Measurements from ENCODE around the gene NKX2-2.

Gene NKX2-2

DNA sequence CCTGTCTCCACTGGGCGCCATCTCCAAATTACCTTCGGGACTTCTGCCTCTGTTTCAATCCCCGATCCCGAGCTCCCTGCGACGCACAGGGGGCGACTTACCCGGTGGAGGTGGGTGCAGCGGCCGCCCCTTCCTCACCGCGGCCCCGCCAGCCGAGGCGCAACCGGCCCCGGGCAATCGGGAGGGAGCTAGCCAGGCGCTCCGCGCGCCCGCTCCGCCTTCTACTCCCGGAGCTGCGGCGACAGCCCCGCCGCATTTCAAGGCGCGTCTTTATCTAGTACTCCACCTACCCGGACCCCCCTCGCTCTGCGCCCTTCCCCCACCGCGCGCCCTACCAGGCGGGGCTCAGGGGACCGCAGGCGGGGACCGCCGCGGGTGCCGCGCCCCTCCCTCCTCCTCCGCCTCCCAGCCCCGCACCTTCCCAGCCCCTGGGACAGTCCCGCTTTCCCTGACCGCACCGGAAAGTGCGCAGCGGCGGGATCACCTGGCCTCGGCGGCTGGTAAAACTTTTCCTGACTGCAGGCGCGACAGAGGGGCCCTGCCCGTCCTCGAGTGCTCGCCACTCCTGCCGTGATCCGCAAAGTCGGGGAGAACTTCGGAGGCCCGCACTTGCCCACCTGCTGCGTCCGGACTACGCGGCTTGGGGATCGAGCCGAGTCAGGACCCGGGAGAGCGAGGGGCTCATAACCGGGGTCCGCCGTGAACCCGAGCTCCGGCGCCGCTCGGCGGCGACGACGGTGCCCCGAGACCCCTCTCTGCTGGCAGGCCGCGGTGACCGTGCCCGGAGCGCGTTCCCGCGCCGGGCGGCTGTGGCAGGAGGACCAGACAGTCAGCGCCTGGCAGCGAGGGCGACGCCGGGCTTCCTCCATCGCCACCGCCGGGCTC, 8.0 kb upstream of the NKX2-2 start (continued):
- TF ChIP-seq, protein P1, sequence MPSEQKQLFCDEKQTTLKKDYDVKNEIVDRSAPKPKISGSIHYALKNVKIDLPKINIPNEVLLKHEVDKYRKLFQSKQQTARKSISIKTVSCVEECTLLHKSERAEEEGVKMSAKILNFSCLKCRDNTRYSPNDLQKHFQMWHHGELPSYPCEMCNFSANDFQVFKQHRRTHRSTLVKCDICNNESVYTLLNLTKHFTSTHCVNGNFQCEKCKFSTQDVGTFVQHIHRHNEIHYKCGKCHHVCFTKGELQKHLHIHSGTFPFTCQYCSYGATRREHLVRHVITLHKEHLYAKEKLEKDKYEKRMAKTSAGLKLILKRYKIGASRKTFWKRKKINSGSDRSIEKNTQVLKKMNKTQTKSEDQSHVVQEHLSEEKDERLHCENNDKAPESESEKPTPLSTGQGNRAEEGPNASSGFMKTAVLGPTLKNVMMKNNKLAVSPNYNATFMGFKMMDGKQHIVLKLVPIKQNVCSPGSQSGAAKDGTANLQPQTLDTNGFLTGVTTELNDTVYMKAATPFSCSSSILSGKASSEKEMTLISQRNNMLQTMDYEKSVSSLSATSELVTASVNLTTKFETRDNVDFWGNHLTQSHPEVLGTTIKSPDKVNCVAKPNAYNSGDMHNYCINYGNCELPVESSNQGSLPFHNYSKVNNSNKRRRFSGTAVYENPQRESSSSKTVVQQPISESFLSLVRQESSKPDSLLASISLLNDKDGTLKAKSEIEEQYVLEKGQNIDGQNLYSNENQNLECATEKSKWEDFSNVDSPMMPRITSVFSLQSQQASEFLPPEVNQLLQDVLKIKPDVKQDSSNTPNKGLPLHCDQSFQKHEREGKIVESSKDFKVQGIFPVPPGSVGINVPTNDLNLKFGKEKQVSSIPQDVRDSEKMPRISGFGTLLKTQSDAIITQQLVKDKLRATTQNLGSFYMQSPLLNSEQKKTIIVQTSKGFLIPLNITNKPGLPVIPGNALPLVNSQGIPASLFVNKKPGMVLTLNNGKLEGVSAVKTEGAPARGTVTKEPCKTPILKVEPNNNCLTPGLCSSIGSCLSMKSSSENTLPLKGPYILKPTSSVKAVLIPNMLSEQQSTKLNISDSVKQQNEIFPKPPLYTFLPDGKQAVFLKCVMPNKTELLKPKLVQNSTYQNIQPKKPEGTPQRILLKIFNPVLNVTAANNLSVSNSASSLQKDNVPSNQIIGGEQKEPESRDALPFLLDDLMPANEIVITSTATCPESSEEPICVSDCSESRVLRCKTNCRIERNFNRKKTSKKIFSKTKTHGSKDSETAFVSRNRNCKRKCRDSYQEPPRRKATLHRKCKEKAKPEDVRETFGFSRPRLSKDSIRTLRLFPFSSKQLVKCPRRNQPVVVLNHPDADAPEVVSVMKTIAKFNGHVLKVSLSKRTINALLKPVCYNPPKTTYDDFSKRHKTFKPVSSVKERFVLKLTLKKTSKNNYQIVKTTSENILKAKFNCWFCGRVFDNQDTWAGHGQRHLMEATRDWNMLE (tag by site-specific recombination; conservative IDR thresholded peaks at IDR 0.05; ENCODE audit: low read depth): no peak
- TF ChIP-seq ZNF341 (tag by site-specific recombination; IDR thresholded peaks at IDR 0.05; ENCODE audit: low read depth): no peak
- TF ChIP-seq RBAK (tag by site-specific recombination; IDR thresholded peaks at IDR 0.05): no peak
- no peak for TF ChIP-seq ZNF585B (tag by site-specific recombination; IDR thresholded peaks at IDR 0.05)
- TF ChIP-seq, protein P2, sequence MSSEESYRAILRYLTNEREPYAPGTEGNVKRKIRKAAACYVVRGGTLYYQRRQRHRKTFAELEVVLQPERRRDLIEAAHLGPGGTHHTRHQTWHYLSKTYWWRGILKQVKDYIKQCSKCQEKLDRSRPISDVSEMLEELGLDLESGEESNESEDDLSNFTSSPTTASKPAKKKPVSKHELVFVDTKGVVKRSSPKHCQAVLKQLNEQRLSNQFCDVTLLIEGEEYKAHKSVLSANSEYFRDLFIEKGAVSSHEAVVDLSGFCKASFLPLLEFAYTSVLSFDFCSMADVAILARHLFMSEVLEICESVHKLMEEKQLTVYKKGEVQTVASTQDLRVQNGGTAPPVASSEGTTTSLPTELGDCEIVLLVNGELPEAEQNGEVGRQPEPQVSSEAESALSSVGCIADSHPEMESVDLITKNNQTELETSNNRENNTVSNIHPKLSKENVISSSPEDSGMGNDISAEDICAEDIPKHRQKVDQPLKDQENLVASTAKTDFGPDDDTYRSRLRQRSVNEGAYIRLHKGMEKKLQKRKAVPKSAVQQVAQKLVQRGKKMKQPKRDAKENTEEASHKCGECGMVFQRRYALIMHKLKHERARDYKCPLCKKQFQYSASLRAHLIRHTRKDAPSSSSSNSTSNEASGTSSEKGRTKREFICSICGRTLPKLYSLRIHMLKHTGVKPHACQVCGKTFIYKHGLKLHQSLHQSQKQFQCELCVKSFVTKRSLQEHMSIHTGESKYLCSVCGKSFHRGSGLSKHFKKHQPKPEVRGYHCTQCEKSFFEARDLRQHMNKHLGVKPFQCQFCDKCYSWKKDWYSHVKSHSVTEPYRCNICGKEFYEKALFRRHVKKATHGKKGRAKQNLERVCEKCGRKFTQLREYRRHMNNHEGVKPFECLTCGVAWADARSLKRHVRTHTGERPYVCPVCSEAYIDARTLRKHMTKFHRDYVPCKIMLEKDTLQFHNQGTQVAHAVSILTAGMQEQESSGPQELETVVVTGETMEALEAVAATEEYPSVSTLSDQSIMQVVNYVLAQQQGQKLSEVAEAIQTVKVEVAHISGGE (tag by site-specific recombination; conservative IDR thresholded peaks at IDR 0.05; ENCODE audit: low read depth): peak; percentile 69; the same call in 1 of the 2 replicates
- no peak for TF ChIP-seq ZNF274 (IDR thresholded peaks at IDR 0.05; ENCODE audit: low read length)
- no peak for TF ChIP-seq ZNF274 (tag by site-specific recombination; IDR thresholded peaks at IDR 0.05; ENCODE audit: borderline replicate concordance)
- TF ChIP-seq, protein P3, sequence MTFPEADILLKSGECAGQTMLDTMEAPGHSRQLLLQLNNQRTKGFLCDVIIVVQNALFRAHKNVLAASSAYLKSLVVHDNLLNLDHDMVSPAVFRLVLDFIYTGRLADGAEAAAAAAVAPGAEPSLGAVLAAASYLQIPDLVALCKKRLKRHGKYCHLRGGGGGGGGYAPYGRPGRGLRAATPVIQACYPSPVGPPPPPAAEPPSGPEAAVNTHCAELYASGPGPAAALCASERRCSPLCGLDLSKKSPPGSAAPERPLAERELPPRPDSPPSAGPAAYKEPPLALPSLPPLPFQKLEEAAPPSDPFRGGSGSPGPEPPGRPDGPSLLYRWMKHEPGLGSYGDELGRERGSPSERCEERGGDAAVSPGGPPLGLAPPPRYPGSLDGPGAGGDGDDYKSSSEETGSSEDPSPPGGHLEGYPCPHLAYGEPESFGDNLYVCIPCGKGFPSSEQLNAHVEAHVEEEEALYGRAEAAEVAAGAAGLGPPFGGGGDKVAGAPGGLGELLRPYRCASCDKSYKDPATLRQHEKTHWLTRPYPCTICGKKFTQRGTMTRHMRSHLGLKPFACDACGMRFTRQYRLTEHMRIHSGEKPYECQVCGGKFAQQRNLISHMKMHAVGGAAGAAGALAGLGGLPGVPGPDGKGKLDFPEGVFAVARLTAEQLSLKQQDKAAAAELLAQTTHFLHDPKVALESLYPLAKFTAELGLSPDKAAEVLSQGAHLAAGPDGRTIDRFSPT (tag by site-specific recombination; IDR thresholded peaks at IDR 0.05): peak; percentile 26; the same call in 1 of the 2 replicates
- peak; percentile 87 for TF ChIP-seq KLF1 (tag by site-specific recombination; IDR thresholded peaks at IDR 0.05)
- TF ChIP-seq ZNF335 (tag by site-specific recombination; conservative IDR thresholded peaks at IDR 0.05): peak; percentile 92
- TF ChIP-seq, protein P4, sequence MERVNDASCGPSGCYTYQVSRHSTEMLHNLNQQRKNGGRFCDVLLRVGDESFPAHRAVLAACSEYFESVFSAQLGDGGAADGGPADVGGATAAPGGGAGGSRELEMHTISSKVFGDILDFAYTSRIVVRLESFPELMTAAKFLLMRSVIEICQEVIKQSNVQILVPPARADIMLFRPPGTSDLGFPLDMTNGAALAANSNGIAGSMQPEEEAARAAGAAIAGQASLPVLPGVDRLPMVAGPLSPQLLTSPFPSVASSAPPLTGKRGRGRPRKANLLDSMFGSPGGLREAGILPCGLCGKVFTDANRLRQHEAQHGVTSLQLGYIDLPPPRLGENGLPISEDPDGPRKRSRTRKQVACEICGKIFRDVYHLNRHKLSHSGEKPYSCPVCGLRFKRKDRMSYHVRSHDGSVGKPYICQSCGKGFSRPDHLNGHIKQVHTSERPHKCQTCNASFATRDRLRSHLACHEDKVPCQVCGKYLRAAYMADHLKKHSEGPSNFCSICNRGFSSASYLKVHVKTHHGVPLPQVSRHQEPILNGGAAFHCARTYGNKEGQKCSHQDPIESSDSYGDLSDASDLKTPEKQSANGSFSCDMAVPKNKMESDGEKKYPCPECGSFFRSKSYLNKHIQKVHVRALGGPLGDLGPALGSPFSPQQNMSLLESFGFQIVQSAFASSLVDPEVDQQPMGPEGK (tag by site-specific recombination; IDR thresholded peaks at IDR 0.05): peak; percentile 78
- TF ChIP-seq ZNF510 (tag by site-specific recombination; IDR thresholded peaks at IDR 0.05; ENCODE audit: insufficient replicate concordance): no peak
- TF ChIP-seq GLIS2 (tag by site-specific recombination; IDR thresholded peaks at IDR 0.05): peak; percentile 78
- TF ChIP-seq, protein P5, sequence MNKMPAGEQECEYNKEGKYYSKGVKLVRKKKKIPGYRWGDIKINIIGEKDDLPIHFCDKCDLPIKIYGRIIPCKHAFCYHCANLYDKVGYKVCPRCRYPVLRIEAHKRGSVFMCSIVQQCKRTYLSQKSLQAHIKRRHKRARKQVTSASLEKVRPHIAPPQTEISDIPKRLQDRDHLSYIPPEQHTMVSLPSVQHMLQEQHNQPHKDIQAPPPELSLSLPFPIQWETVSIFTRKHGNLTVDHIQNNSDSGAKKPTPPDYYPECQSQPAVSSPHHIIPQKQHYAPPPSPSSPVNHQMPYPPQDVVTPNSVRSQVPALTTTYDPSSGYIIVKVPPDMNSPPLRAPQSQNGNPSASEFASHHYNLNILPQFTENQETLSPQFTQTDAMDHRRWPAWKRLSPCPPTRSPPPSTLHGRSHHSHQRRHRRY (tag by site-specific recombination; IDR thresholded peaks at IDR 0.05): no peak
- TF ChIP-seq, protein P6, sequence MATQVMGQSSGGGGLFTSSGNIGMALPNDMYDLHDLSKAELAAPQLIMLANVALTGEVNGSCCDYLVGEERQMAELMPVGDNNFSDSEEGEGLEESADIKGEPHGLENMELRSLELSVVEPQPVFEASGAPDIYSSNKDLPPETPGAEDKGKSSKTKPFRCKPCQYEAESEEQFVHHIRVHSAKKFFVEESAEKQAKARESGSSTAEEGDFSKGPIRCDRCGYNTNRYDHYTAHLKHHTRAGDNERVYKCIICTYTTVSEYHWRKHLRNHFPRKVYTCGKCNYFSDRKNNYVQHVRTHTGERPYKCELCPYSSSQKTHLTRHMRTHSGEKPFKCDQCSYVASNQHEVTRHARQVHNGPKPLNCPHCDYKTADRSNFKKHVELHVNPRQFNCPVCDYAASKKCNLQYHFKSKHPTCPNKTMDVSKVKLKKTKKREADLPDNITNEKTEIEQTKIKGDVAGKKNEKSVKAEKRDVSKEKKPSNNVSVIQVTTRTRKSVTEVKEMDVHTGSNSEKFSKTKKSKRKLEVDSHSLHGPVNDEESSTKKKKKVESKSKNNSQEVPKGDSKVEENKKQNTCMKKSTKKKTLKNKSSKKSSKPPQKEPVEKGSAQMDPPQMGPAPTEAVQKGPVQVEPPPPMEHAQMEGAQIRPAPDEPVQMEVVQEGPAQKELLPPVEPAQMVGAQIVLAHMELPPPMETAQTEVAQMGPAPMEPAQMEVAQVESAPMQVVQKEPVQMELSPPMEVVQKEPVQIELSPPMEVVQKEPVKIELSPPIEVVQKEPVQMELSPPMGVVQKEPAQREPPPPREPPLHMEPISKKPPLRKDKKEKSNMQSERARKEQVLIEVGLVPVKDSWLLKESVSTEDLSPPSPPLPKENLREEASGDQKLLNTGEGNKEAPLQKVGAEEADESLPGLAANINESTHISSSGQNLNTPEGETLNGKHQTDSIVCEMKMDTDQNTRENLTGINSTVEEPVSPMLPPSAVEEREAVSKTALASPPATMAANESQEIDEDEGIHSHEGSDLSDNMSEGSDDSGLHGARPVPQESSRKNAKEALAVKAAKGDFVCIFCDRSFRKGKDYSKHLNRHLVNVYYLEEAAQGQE (tag by site-specific recombination; IDR thresholded peaks at IDR 0.05): peak; percentile 49
- TF ChIP-seq ZNF404 (tag by site-specific recombination; IDR thresholded peaks at IDR 0.05): no peak
- peak; percentile 51; the same call in 1 of the 2 replicates for TF ChIP-seq ZEB2 (tag by site-specific recombination; IDR thresholded peaks at IDR 0.05)
- no peak for TF ChIP-seq ZNF211 (tag by site-specific recombination; IDR thresholded peaks at IDR 0.05; ENCODE audit: low read depth)
- no peak for TF ChIP-seq ZNF530 (tag by site-specific recombination; IDR thresholded peaks at IDR 0.05; ENCODE audit: low read depth)
- TF ChIP-seq PRDM1 (tag by site-specific recombination; IDR thresholded peaks at IDR 0.05): peak; percentile 69; the same call in 1 of the 2 replicates
